Osteocyte (in vitro differentiated cells): ENCODE measurements around the gene CAMK1G. TPM values are rescaled to one million over a fixed set of nuclear protein-coding genes. Genes with fewer than 3 reads are reported as not detected.

Source experiments
- DNase-seq: peaks from one replicate; pipeline ENCODE4 v3.0.0; 2021; ENCODE audit warnings: mixed read lengths; ENCODE audit not compliant: unreplicated experiment; ENCODE audit errors: extremely low spot score
- H3K27ac Mint-ChIP-seq: one replicate; pipeline ENCODE4 v1.8.0; 2021; ENCODE audit warnings: mild to moderate bottlenecking, mixed read lengths; ENCODE audit not compliant: unreplicated experiment
- H3K27me3 Mint-ChIP-seq: one replicate; pipeline ENCODE4 v1.8.0; 2021; ENCODE audit warnings: mixed read lengths; ENCODE audit not compliant: unreplicated experiment
- H3K36me3 Mint-ChIP-seq: one replicate; pipeline ENCODE4 v1.8.0; 2021; ENCODE audit warnings: mixed read lengths; ENCODE audit not compliant: unreplicated experiment
- H3K4me1 Mint-ChIP-seq: one replicate; pipeline ENCODE4 v1.8.0; 2021; ENCODE audit warnings: mixed read lengths; ENCODE audit not compliant: unreplicated experiment
- H3K4me3 Mint-ChIP-seq: one replicate; pipeline ENCODE4 v1.8.0; 2021; ENCODE audit warnings: mild to moderate bottlenecking, moderate library complexity, mixed read lengths; ENCODE audit not compliant: unreplicated experiment
- H3K9me3 Mint-ChIP-seq: one replicate; pipeline ENCODE4 v1.8.0; 2021; ENCODE audit warnings: mixed read lengths; ENCODE audit not compliant: unreplicated experiment
- microRNA-seq: library from miRNA; unstranded; fragments of <30 nt; microRNA quantifications from one replicate; pipeline ENCODE4 v1.1.0, GENCODE V29; 2020; ENCODE audit not compliant: unreplicated experiment
- total RNA-seq: library from RNA; stranded (reverse); gene quantifications from 2 replicates; pipeline ENCODE4 v1.2.1, GENCODE V29; 2021
- TF ChIP-seq, protein P1 (sequence below): fragments of 200-600 bp; sonication (generic); IDR thresholded peaks from 2 replicates; pipeline ENCODE4 v1.5.0; 2021; ENCODE audit warnings: antibody characterized with exemption, mild to moderate bottlenecking, moderate library complexity

The CAMK1G gene
- total RNA-seq, 1 donor from 2014 or later = not detected

DNA sequence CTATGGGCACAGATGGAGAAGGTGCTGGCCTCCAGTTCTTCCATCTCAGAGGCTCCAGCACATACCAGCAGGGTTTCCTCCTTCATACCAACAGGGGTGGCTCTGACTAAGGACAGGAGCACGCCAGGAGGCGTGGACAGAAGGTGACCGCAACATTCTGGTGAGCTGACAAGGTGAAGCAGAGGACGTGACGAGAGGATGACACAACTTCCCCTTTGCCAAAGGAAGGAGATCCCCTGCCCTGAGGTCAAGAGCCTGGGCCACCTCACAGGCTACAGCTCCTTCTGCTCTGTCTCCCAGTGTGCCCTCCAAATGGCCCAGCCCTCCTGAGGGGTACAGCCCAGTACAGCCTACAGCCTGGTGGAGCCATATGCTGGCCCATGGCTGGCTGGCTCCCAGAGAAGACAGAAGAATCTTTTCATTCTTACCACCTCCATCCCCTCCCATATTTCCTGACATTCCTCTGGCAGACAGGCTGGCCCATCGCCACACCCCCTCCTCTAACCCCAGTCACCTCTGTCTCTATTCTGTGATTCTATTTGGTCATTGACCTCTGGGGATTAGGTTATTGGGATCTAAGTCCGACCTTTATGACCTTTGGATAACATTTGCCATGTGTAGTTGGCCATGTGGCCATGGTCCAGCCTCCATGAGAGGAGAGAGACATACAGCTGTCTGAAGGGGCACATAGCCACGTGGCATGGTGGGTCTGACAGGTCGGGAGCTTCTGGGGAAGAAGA lies 73.8 kb downstream of the CAMK1G start:
- TF ChIP-seq, protein P1, sequence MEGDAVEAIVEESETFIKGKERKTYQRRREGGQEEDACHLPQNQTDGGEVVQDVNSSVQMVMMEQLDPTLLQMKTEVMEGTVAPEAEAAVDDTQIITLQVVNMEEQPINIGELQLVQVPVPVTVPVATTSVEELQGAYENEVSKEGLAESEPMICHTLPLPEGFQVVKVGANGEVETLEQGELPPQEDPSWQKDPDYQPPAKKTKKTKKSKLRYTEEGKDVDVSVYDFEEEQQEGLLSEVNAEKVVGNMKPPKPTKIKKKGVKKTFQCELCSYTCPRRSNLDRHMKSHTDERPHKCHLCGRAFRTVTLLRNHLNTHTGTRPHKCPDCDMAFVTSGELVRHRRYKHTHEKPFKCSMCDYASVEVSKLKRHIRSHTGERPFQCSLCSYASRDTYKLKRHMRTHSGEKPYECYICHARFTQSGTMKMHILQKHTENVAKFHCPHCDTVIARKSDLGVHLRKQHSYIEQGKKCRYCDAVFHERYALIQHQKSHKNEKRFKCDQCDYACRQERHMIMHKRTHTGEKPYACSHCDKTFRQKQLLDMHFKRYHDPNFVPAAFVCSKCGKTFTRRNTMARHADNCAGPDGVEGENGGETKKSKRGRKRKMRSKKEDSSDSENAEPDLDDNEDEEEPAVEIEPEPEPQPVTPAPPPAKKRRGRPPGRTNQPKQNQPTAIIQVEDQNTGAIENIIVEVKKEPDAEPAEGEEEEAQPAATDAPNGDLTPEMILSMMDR = no peak
- Mint-ChIP-seq H3K27ac (no peak overlapping the region), H3K9me3 (no peaks in the 10 kb centered on the region), H3K4me3 (no peak overlapping the region), H3K27me3 (peaks cover 27% of the 10 kb centered on the region), H3K4me1 (peaks cover 17% of the 10 kb centered on the region), H3K36me3 (no peaks in the 10 kb centered on the region)
- no peak for DNase-seq

DNA sequence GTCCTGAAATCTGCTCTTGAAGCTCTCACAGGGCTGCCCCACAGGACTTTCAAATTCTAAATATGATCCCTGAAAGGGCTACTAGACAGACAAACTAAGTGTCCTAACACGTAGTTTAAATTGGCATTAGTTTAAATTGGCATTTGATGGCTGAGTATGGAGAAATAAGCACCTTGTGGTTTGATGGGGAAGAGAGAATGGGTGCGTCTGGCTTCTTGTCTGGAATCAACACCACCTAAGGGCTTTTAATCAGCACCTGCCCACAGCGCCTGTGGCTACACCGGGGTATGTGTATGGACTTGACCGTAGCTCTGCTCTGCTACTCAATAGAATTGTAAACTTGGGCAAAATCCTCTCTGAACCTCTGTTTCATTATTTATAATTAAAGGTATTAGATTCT lies 74.4 kb downstream of the CAMK1G start:
- DNase-seq = no peak
- H3K9me3 Mint-ChIP-seq = no peaks in the 10 kb centered on the region
- TF ChIP-seq, protein P1 = no peak
- peaks cover 32% of the 10 kb centered on the region for H3K27me3 Mint-ChIP-seq
- no peak overlapping the region for H3K27ac Mint-ChIP-seq
- no peaks in the 10 kb centered on the region for H3K36me3 Mint-ChIP-seq
- H3K4me3 Mint-ChIP-seq = no peak overlapping the region
- peaks cover 11% of the 10 kb centered on the region for H3K4me1 Mint-ChIP-seq

DNA sequence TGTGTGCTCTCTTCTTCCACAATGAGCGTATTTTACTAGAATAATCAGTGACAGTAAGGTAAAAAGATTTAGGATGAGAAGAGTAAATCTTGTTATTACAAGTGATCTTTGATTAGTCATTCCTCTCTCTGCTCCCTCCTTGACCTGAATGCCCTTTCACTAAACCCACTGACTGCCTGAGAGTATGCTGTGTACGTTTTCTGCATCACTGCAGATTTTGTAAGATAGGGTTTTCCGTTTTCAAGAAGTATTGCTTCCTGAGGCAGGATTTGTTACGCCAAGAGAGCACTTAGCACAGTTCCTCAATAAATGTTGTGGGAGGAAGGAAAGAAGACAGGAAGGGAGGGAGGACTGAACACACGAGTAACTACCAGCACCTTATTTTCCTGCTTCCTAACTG lies 76.4 kb downstream of the CAMK1G start:
- H3K9me3 Mint-ChIP-seq = no peaks in the 10 kb centered on the region
- no peak overlapping the region for H3K4me3 Mint-ChIP-seq
- H3K4me1 Mint-ChIP-seq = no peaks in the 10 kb centered on the region
- H3K36me3 Mint-ChIP-seq = no peaks in the 10 kb centered on the region
- H3K27ac Mint-ChIP-seq = no peak overlapping the region
- peaks cover 43% of the 10 kb centered on the region for H3K27me3 Mint-ChIP-seq
- DNase-seq = no peak
- TF ChIP-seq, protein P1 = no peak

DNA sequence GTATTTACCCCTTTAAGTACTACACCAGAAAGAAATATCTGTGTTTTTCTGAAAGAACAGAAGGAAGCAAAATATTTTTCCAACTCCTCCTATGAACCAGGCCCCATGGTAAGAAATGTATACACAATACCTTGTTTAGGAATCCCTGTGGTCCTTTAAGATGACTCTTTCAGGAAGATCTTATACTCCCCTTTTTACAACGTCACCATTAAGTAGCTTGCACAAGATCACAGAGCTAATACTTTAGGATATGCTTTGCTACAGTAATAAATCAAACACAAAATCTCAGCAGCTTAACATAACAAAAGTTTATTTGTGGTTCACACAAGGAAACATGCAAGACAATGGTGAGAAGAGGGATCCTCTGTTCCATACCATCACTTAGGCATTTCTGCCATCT lies 77.6 kb downstream of the CAMK1G start:
- H3K4me1 Mint-ChIP-seq = no peaks in the 10 kb centered on the region
- DNase-seq = no peak
- H3K36me3 Mint-ChIP-seq = no peaks in the 10 kb centered on the region
- H3K27ac Mint-ChIP-seq = no peak overlapping the region
- H3K27me3 Mint-ChIP-seq = peaks cover 50% of the 10 kb centered on the region
- TF ChIP-seq, protein P1 = no peak
- no peak overlapping the region for H3K4me3 Mint-ChIP-seq
- H3K9me3 Mint-ChIP-seq = no peaks in the 10 kb centered on the region

DNA sequence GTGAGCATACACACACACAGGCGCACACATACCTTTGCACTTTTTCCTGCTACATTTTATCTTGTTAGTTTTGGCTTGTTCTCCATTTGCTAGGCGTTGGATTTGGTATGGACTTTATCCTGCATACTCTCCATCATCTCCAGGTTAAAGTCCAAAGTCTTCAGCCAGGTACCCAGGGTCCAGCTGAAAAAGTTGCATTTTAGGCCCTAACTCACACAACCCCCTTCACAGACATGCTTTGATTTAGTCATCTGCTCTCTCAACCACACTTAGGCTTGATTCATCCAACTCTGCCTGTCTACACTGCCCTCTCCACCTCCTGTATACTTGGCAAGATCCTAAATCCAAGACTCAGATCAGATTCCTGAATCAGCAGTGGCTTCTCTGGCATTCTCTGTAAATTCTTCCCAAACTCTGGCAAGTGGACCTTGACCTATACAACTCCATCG lies 79.4 kb downstream of the CAMK1G start:
- no peaks in the 10 kb centered on the region for H3K9me3 Mint-ChIP-seq
- H3K27me3 Mint-ChIP-seq = peaks cover 46% of the 10 kb centered on the region
- TF ChIP-seq, protein P1 = no peak
- DNase-seq = no peak
- H3K27ac Mint-ChIP-seq = no peak overlapping the region
- H3K36me3 Mint-ChIP-seq = no peaks in the 10 kb centered on the region
- H3K4me3 Mint-ChIP-seq = no peak overlapping the region
- H3K4me1 Mint-ChIP-seq = no peaks in the 10 kb centered on the region

Small RNAs within 50 kb of the gene (microRNA-seq; reads per million reads assigned to microRNA genes)
- gene MIR4260 = not detected

Other genes with a start within 250 kb of the CAMK1G start
- gene LAMB3, start 68.7 kb downstream of the CAMK1G start, total RNA-seq = 2.6 and 4.1 TPM in 2 replicates
- gene G0S2, start 91.7 kb downstream of the CAMK1G start, total RNA-seq = 0.40 TPM in 1 of 2 replicates, not detected in the other
- not detected in 2 replicates for gene HSD11B1, start 121.1 kb downstream of the CAMK1G start, total RNA-seq
- gene TRAF3IP3, start 172.3 kb downstream of the CAMK1G start, total RNA-seq = not detected in 2 replicates
- gene C1orf74, start 200.8 kb downstream of the CAMK1G start, total RNA-seq = 1.6 TPM in 2 replicates
- gene IRF6, start 222.4 kb downstream of the CAMK1G start, total RNA-seq = 0.13 TPM in 1 of 2 replicates, not detected in the other
- 7.1 and 7.3 TPM in 2 replicates for gene UTP25, start 244.3 kb downstream of the CAMK1G start, total RNA-seq